CD8-positive, alpha-beta memory T cell (primary cell): ENCODE data around the gene NEK11. TPM values are rescaled to one million over a fixed set of nuclear protein-coding genes. Genes with fewer than 3 reads are reported as not detected.

Experiments
- CTCF ChIA-PET: fragments of 350-600 bp; sonication (Branson Sonifier 250); formaldehyde crosslinking; loops from one replicate; lab custom pipeline; 2021; ENCODE audit warnings: antibody characterized with exemption; lab: Charles Lee
- POLR2A ChIA-PET: fragments of 350-600 bp; sonication (Branson Sonifier 250); formaldehyde crosslinking; loops from one replicate; lab custom pipeline; 2021; ENCODE audit warnings: antibody characterized with exemption; lab: Charles Lee
- DNase-seq, 5 donors: peaks; one replicate each; pipeline versions ENCODE4 v3.0.0 to v3.0.0-alpha.2; 2020 to 2022; ENCODE audit warnings: mixed read lengths in 1 of 5
- H3K27ac ChIP-seq: one replicate; pipeline ENCODE4 v1.7.0; 2013; ENCODE audit warnings: low read depth, mild to moderate bottlenecking, low read length, moderate library complexity
- H3K27me3 ChIP-seq: 2 replicates; pipeline ENCODE4 v1.7.0; 2013; ENCODE audit warnings: low read length, mild to moderate bottlenecking; ENCODE audit not compliant: insufficient read depth, poor library complexity, severe bottlenecking
- H3K36me3 ChIP-seq: 2 replicates; pipeline ENCODE4 v1.7.0; 2013; ENCODE audit warnings: mild to moderate bottlenecking, low read length, moderate library complexity; ENCODE audit not compliant: insufficient read depth
- H3K4me1 ChIP-seq: 2 replicates; pipeline ENCODE4 v1.7.0; 2013; ENCODE audit warnings: mild to moderate bottlenecking, low read length, moderate library complexity; ENCODE audit not compliant: insufficient read depth
- H3K4me3 ChIP-seq: 2 replicates; pipeline ENCODE4 v1.7.0; 2013; ENCODE audit warnings: mild to moderate bottlenecking, low read length
- H3K9me3 ChIP-seq: 2 replicates; pipeline ENCODE4 v1.7.0; 2013; ENCODE audit warnings: mild to moderate bottlenecking, low read length
- H3K27ac Mint-ChIP-seq, 8 donors: one replicate each; pipeline ENCODE4 v1.8.0; 2020 to 2021; ENCODE audit warnings: mixed read lengths in 8 of 8, mild to moderate bottlenecking in 6 of 8, inconsistent platforms in 3 of 8, moderate library complexity in 3 of 8
- H3K27me3 Mint-ChIP-seq, 2 donors: one replicate each; pipeline ENCODE4 v1.8.0; 2020 to 2021; ENCODE audit warnings: mixed read lengths in 2 of 2, mild to moderate bottlenecking in 1 of 2, moderate library complexity in 1 of 2
- H3K36me3 Mint-ChIP-seq, 3 donors: one replicate each; pipeline ENCODE4 v1.8.0; 2020 to 2021; ENCODE audit warnings: mixed read lengths in 3 of 3, inconsistent platforms in 1 of 3, mild to moderate bottlenecking in 1 of 3
- H3K4me1 Mint-ChIP-seq, 3 donors: one replicate each; pipeline ENCODE4 v1.8.0; 2020 to 2021; ENCODE audit warnings: mixed read lengths in 3 of 3, inconsistent platforms in 1 of 3, mild to moderate bottlenecking in 1 of 3
- H3K4me3 Mint-ChIP-seq, 7 donors: one replicate each; pipeline ENCODE4 v1.8.0; 2020 to 2021; ENCODE audit warnings: mixed read lengths in 7 of 7, mild to moderate bottlenecking in 6 of 7, moderate library complexity in 4 of 7, inconsistent platforms in 2 of 7
- H3K9me3 Mint-ChIP-seq, 5 donors: one replicate each; pipeline ENCODE4 v1.8.0; 2020 to 2022; ENCODE audit warnings: mixed read lengths in 5 of 5, mild to moderate bottlenecking in 3 of 5, moderate library complexity in 2 of 5, inconsistent platforms in 1 of 5
- polyA plus RNA-seq: library from polyadenylated mRNA; unstranded; fragments of 300-500 nt; fragmentation: Illumina TruSeq; gene quantifications from one replicate; pipeline ENCODE4 v1.2.3, GENCODE V29; 2021
- total RNA-seq, 2 experiments: library from RNA; stranded (reverse); gene quantifications; one replicate each; pipeline ENCODE4 v1.2.3, GENCODE V29; 2021

Gene NEK11
- total and polyA plus RNA-seq, 3 experiments from 2014 or later, result 1.4 to 2.8 (median 2.4) TPM

- H3K27me3 Mint-ChIP-seq, result peaks cover 0 to 4% of the 10 kb centered on the region in 2 donors
- peak within 1 kb of the TSS; percentile 76 to 97 (median 92) for H3K27ac Mint-ChIP-seq
- peaks cover 0 to 23% (median 5%) of the 10 kb centered on the region in 3 donors for H3K36me3 Mint-ChIP-seq
- H3K4me1 Mint-ChIP-seq, result peaks cover 25 to 39% (median 38%) of the 10 kb centered on the region in 3 donors
- no peaks in the 10 kb centered on the region for H3K9me3 ChIP-seq
- DNase-seq, result peak; percentile 91 to 97 (median 93)
- POLR2A ChIA-PET, result interaction anchor here (0.6 to 1.7 kb wide), 6 partner anchors 72 to 1269 kb away, joined by 3 to 5 read pairs (median 3); partner anchors contain the start of genes ASTE1 and NEK11
- peak within 1 kb of the TSS; percentile 63 for H3K27ac ChIP-seq
- H3K4me3 ChIP-seq, result peak within 1 kb of the TSS; percentile 85
- no peaks in the 10 kb centered on the region for H3K27me3 ChIP-seq
- H3K4me3 Mint-ChIP-seq, result peak within 1 kb of the TSS; percentile 93 to 97 (median 96)
- H3K9me3 Mint-ChIP-seq, result no peaks in the 10 kb centered on the region
- H3K4me1 ChIP-seq, result peaks cover 14% of the 10 kb centered on the region
- no peaks in the 10 kb centered on the region for H3K36me3 ChIP-seq
- CTCF ChIA-PET, result interaction anchor here (1.2 to 1.4 kb wide), 2 partner anchors 349 to 488 kb away, joined by 6 read pairs; partner anchors contain the start of gene ATP2C1
These were observed 355.0 kb downstream of the NEK11 start, which contains the start of gene NUDT16 for GRCh38 chr3:131381445-131382291. NUDT16 (plus strand) TSS chr3:131381774; CDS start chr3:131381805, 31 bp downstream.

GRCh38 chr3:131386429-131387165 lies 359.9 kb downstream of the NEK11 start:
- Mint-ChIP-seq H3K27ac (peak overlapping the region in 2 of 8 donors; percentile 6 to 28), H3K36me3 (peaks cover 0 to 17% (median 9%) of the 10 kb centered on the region in 3 donors), H3K27me3 (peaks cover 0 to 4% of the 10 kb centered on the region in 2 donors), H3K4me3 (no peak overlapping the region), H3K4me1 (peaks cover 16 to 28% (median 21%) of the 10 kb centered on the region in 3 donors), H3K9me3 (no peaks in the 10 kb centered on the region)
- H3K4me1 ChIP-seq, result peaks cover 7% of the 10 kb centered on the region
- DNase-seq, result no peak
- H3K27me3 ChIP-seq, result no peaks in the 10 kb centered on the region
- no peak overlapping the region for H3K27ac ChIP-seq
- ChIA-PET POLR2A (no interaction called here), CTCF (no interaction called here)
- no peak overlapping the region for H3K4me3 ChIP-seq
- no peaks in the 10 kb centered on the region for H3K36me3 ChIP-seq
- H3K9me3 ChIP-seq, result no peaks in the 10 kb centered on the region

GRCh38 chr3:131387796-131388489 lies 361.3 kb downstream of the NEK11 start:
- DNase-seq, result no peak
- no peak overlapping the region for H3K4me3 ChIP-seq
- Mint-ChIP-seq H3K4me1 (peaks cover 7 to 20% (median 12%) of the 10 kb centered on the region in 3 donors), H3K9me3 (no peaks in the 10 kb centered on the region), H3K36me3 (peaks cover 0 to 15% (median 9%) of the 10 kb centered on the region in 3 donors), H3K4me3 (no peak overlapping the region), H3K27me3 (peaks cover 0 to 4% of the 10 kb centered on the region in 2 donors), H3K27ac (no peak overlapping the region)
- CTCF ChIA-PET, result no interaction called here
- POLR2A ChIA-PET, result no interaction called here
- no peaks in the 10 kb centered on the region for H3K27me3 ChIP-seq
- no peak overlapping the region for H3K27ac ChIP-seq
- H3K4me1 ChIP-seq, result no peaks in the 10 kb centered on the region
- no peaks in the 10 kb centered on the region for H3K9me3 ChIP-seq
- no peaks in the 10 kb centered on the region for H3K36me3 ChIP-seq

- H3K27me3 ChIP-seq, result no peaks in the 10 kb centered on the region
- peaks cover 0 to 4% of the 10 kb centered on the region in 2 donors for H3K27me3 Mint-ChIP-seq
- DNase-seq, result no peak
- H3K4me3 ChIP-seq, result no peak overlapping the region
- no peaks in the 10 kb centered on the region for H3K36me3 ChIP-seq
- ChIA-PET CTCF (no interaction called here), POLR2A (no interaction called here)
- H3K4me1 Mint-ChIP-seq, result peaks cover 7 to 20% (median 12%) of the 10 kb centered on the region in 3 donors
- H3K4me3 Mint-ChIP-seq, result no peak overlapping the region
- H3K27ac ChIP-seq, result no peak overlapping the region
- H3K9me3 ChIP-seq, result no peaks in the 10 kb centered on the region
- no peaks in the 10 kb centered on the region for H3K4me1 ChIP-seq
- H3K9me3 Mint-ChIP-seq, result no peaks in the 10 kb centered on the region
- H3K27ac Mint-ChIP-seq, result no peak overlapping the region
- peaks cover 0 to 13% (median 9%) of the 10 kb centered on the region in 3 donors for H3K36me3 Mint-ChIP-seq
These were observed 361.8 kb downstream of the NEK11 start for GRCh38 chr3:131388490-131388799.

GRCh38 chr3:131390331-131390730 lies 363.7 kb downstream of the NEK11 start:
- H3K4me1 ChIP-seq, result no peaks in the 10 kb centered on the region
- no peak overlapping the region for H3K4me3 Mint-ChIP-seq
- no peaks in the 10 kb centered on the region for H3K9me3 ChIP-seq
- peaks cover 0 to 9% (median 7%) of the 10 kb centered on the region in 3 donors for H3K36me3 Mint-ChIP-seq
- H3K27ac Mint-ChIP-seq, result no peak overlapping the region
- no peak for DNase-seq
- no peak overlapping the region for H3K27ac ChIP-seq
- ChIA-PET CTCF (no interaction called here), POLR2A (interaction anchor here (0.7 kb wide), 1 partner anchor 56 kb away, joined by 3 read pairs; no protein-coding TSS in a partner anchor)
- no peaks in the 10 kb centered on the region for H3K9me3 Mint-ChIP-seq
- no peaks in the 10 kb centered on the region for H3K36me3 ChIP-seq
- H3K4me3 ChIP-seq, result no peak overlapping the region
- peaks cover 0 to 4% of the 10 kb centered on the region in 2 donors for H3K27me3 Mint-ChIP-seq
- H3K27me3 ChIP-seq, result no peaks in the 10 kb centered on the region
- H3K4me1 Mint-ChIP-seq, result peaks cover 3 to 13% (median 12%) of the 10 kb centered on the region in 3 donors

- POLR2A ChIA-PET, result no interaction called here
- Mint-ChIP-seq H3K27ac (no peak overlapping the region), H3K27me3 (peaks cover 0 to 11% of the 10 kb centered on the region in 2 donors), H3K9me3 (no peaks in the 10 kb centered on the region), H3K4me1 (no peaks in the 10 kb centered on the region), H3K36me3 (peaks cover 0 to 3% (median 0%) of the 10 kb centered on the region in 3 donors), H3K4me3 (no peak overlapping the region)
- CTCF ChIA-PET, result no interaction called here
- H3K27me3 ChIP-seq, result no peaks in the 10 kb centered on the region
- H3K36me3 ChIP-seq, result no peaks in the 10 kb centered on the region
- H3K9me3 ChIP-seq, result no peaks in the 10 kb centered on the region
- no peak for DNase-seq
- no peak overlapping the region for H3K27ac ChIP-seq
- no peak overlapping the region for H3K4me3 ChIP-seq
- no peaks in the 10 kb centered on the region for H3K4me1 ChIP-seq
These were observed 366.4 kb downstream of the NEK11 start for GRCh38 chr3:131393051-131393450.

- H3K36me3 Mint-ChIP-seq, result peaks cover 0 to 3% (median 0%) of the 10 kb centered on the region in 3 donors
- no peaks in the 10 kb centered on the region for H3K4me1 ChIP-seq
- no peaks in the 10 kb centered on the region for H3K9me3 Mint-ChIP-seq
- ChIA-PET CTCF (no interaction called here), POLR2A (no interaction called here)
- H3K27ac ChIP-seq, result no peak overlapping the region
- H3K27me3 Mint-ChIP-seq, result peaks cover 0 to 11% of the 10 kb centered on the region in 2 donors
- no peak overlapping the region for H3K27ac Mint-ChIP-seq
- H3K4me3 Mint-ChIP-seq, result no peak overlapping the region
- H3K4me3 ChIP-seq, result no peak overlapping the region
- H3K27me3 ChIP-seq, result no peaks in the 10 kb centered on the region
- no peak for DNase-seq
- no peaks in the 10 kb centered on the region for H3K9me3 ChIP-seq
- H3K36me3 ChIP-seq, result no peaks in the 10 kb centered on the region
- no peaks in the 10 kb centered on the region for H3K4me1 Mint-ChIP-seq
These were observed 367.2 kb downstream of the NEK11 start for GRCh38 chr3:131393868-131394267.
